Activated CD8-positive, alpha-beta memory T cell treated with anti-CD3 and anti-CD28 coated beads, Interleukin-2, amount 50 U/mL, for 24 hours (primary cell): Measurements from ENCODE around the gene BTLA.
"Not testable (repeated sequence)": the region's sequence is repeated elsewhere in the genome, so short reads cannot be mapped to it uniquely, and the experiment has no call there.

Source experiments
- DNase-seq: peaks from one replicate; pipeline ENCODE4 v3.0.0-alpha.2; 2020; ENCODE audit errors: extremely low read depth

BTLA gene

GRCh38 chr3:112491373-112491772 lies 7.9 kb downstream of the BTLA start:
- no peak for DNase-seq

GRCh38 chr3:112489674-112490479 lies 9.4 kb downstream of the BTLA start:
- no peak for DNase-seq

GRCh38 chr3:112486811-112487505 lies 12.3 kb downstream of the BTLA start:
- no peak for DNase-seq

GRCh38 chr3:112484352-112484751 lies 14.9 kb downstream of the BTLA start:
- no peak for DNase-seq

GRCh38 chr3:112482675-112483074 lies 16.6 kb downstream of the BTLA start:
- no peak for DNase-seq

- no peak for DNase-seq
These were observed 18.0 kb downstream of the BTLA start for GRCh38 chr3:112481302-112481721.

GRCh38 chr3:112477891-112478290 lies 21.4 kb downstream of the BTLA start:
- no peak for DNase-seq

- DNase-seq = no peak
These were observed 22.9 kb downstream of the BTLA start for GRCh38 chr3:112476346-112476745.

- no peak for DNase-seq
These were observed 24.5 kb downstream of the BTLA start for GRCh38 chr3:112474796-112475195.

GRCh38 chr3:112472691-112473090 lies 26.6 kb downstream of the BTLA start:
- DNase-seq = no peak

- no peak for DNase-seq
These were observed 27.5 kb downstream of the BTLA start for GRCh38 chr3:112471596-112472325.

- DNase-seq = no peak
These were observed 28.5 kb downstream of the BTLA start for GRCh38 chr3:112470788-112471187.

GRCh38 chr3:112469671-112470070 lies 29.6 kb downstream of the BTLA start:
- no peak for DNase-seq

- DNase-seq = no peak
These were observed 31.7 kb downstream of the BTLA start for GRCh38 chr3:112467539-112467938.

GRCh38 chr3:112466020-112466419 lies 33.3 kb downstream of the BTLA start:
- DNase-seq = no peak

- no peak for DNase-seq
These were observed 35.0 kb downstream of the BTLA start for GRCh38 chr3:112464264-112464663.

GRCh38 chr3:112463250-112463649 lies 36.0 kb downstream of the BTLA start:
- DNase-seq = no peak

GRCh38 chr3:112461787-112462186 lies 37.5 kb downstream of the BTLA start:
- DNase-seq = not testable (repeated sequence)

GRCh38 chr3:112460519-112461195 lies 38.6 kb downstream of the BTLA start:
- DNase-seq = no peak

- DNase-seq = no peak
These were observed 39.5 kb downstream of the BTLA start for GRCh38 chr3:112459750-112460149.

GRCh38 chr3:112456147-112456546 lies 43.1 kb downstream of the BTLA start:
- DNase-seq = no peak

GRCh38 chr3:112448939-112449338 lies 50.3 kb downstream of the BTLA start:
- DNase-seq = no peak
